Astrocyte of the cerebellum (primary cell): ENCODE results near the gene UQCRC1.

ENCODE experiments used
- DNase-seq: peaks from one replicate; pipeline ENCODE4 v3.0.0-alpha.2; 2011; ENCODE audit warnings: low read depth
- H3K4me3 ChIP-seq: 2 replicates; pipeline ENCODE4 v1.5.1; 2011; ENCODE audit warnings: mild to moderate bottlenecking, low read depth, low read length, moderate library complexity
- in situ Hi-C: cut with HindIII; loops from 2 replicates; pipeline ENCODE4 v1.10.0; 2017; ENCODE audit warnings: low sequenced_read_pairs
- TF ChIP-seq, protein P1 (sequence below): IDR thresholded peaks from 2 replicates; pipeline ENCODE4 v1.5.1; 2012; ENCODE audit warnings: low read length, low read depth, moderate library complexity, mild to moderate bottlenecking; ENCODE audit errors: missing control alignments

The UQCRC1 gene

DNA sequence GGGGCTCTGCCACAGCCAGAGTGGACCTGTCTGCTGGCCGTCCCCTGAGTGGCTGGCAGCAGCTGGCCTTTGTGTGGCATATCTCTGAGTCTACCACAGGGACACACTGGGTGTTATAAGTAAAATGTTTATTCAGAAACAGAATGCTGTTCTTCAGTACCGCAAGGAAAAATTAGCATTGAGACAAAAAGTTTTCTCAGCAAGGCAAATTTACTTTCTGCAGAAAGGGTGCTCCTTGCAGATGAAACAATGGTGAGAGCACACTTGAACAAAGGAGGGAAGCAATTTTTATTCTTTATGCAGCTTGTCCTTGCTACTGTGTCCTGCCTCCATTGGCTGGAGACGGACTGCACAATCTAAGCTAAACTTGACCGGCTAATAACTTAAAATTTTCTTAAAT, 8.1 kb upstream of the UQCRC1 start:
- in situ Hi-C loops, result no loop called here
- DNase-seq, result no peak
- H3K4me3 ChIP-seq, result no peak overlapping the region
- TF ChIP-seq, protein P1, sequence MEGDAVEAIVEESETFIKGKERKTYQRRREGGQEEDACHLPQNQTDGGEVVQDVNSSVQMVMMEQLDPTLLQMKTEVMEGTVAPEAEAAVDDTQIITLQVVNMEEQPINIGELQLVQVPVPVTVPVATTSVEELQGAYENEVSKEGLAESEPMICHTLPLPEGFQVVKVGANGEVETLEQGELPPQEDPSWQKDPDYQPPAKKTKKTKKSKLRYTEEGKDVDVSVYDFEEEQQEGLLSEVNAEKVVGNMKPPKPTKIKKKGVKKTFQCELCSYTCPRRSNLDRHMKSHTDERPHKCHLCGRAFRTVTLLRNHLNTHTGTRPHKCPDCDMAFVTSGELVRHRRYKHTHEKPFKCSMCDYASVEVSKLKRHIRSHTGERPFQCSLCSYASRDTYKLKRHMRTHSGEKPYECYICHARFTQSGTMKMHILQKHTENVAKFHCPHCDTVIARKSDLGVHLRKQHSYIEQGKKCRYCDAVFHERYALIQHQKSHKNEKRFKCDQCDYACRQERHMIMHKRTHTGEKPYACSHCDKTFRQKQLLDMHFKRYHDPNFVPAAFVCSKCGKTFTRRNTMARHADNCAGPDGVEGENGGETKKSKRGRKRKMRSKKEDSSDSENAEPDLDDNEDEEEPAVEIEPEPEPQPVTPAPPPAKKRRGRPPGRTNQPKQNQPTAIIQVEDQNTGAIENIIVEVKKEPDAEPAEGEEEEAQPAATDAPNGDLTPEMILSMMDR, result no peak

DNA sequence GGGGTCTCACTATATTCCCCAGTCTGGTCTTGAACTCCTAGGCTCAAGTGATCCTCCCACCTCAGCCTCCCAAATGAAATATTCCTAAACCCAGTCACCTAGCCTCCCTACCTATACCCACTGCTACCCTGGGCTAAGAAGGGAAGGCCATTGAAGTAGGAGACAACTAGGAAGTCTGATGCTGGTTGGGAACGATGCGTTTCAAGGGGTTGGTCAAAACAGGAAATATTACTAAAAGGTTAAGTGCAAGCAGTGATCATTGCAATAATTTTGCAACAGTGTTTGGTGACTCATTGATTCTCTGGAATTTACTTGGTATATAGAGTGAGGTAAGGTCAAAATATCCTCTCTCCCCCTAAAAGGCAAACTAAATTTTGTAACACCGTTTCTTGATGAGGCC, 4.6 kb upstream of the UQCRC1 start:
- in situ Hi-C loops, result no loop called here
- DNase-seq, result no peak
- TF ChIP-seq, protein P1, result no peak

GRCh38 chr3:48612309-48612708, 2.9 kb upstream of the UQCRC1 start:
- in situ Hi-C loops, result no loop called here
- TF ChIP-seq, protein P1, result no peak

More for the DNA sequence above, 4.6 kb upstream of the UQCRC1 start:
- no peak overlapping the region for H3K4me3 ChIP-seq

DNA sequence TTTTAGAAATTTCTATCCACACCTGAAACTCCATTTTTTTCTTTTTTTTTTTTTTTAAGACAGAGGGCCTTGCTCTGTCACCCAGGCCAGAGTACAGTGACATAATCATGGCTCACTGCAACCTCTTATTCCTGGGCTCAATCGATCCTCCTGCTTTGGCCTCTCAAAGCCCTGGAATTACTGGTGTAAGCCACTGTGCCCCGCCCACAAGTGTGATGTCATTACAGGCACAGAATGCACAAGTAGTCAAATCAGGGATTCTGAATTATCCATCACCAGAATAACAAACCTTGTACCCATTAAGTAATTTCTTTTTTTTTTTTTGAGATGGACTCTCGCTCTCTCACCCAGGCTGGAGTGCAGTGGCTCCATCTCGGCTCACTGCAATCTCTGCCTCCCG, 1.9 kb downstream of the UQCRC1 start:
- TF ChIP-seq, protein P1, result no peak
- in situ Hi-C loops, result no loop called here
- DNase-seq, result no peak
- no peak overlapping the region for H3K4me3 ChIP-seq

More at GRCh38 chr3:48612309-48612708, 2.9 kb upstream of the UQCRC1 start:
- no peak for DNase-seq
- no peak overlapping the region for H3K4me3 ChIP-seq

- no peak overlapping the region for H3K4me3 ChIP-seq
- in situ Hi-C loops, result no loop called here
- TF ChIP-seq, protein P1, result no peak
- no peak for DNase-seq
These were observed 7.8 kb downstream of the UQCRC1 start for GRCh38 chr3:48601622-48601994.

- H3K4me3 ChIP-seq, result no peak overlapping the region
- TF ChIP-seq, protein P1, result no peak
- DNase-seq, result no peak
These were observed 8.5 kb downstream of the UQCRC1 start for GRCh38 chr3:48600711-48601621.

More at GRCh38 chr3:48600711-48601621, 8.5 kb downstream of the UQCRC1 start:
- in situ Hi-C loops, result no loop called here
